ENCODE results near the gene DDX39A. TPM values are rescaled to one million over a fixed set of nuclear protein-coding genes. Genes with fewer than 3 reads are reported as not detected.

DDX39A gene
- total and polyA plus RNA-seq, 2 of the 8 experiments (the other 6 are each of a cell fraction or from before 2014, with no cell fraction given), result 139 TPM

DNA sequence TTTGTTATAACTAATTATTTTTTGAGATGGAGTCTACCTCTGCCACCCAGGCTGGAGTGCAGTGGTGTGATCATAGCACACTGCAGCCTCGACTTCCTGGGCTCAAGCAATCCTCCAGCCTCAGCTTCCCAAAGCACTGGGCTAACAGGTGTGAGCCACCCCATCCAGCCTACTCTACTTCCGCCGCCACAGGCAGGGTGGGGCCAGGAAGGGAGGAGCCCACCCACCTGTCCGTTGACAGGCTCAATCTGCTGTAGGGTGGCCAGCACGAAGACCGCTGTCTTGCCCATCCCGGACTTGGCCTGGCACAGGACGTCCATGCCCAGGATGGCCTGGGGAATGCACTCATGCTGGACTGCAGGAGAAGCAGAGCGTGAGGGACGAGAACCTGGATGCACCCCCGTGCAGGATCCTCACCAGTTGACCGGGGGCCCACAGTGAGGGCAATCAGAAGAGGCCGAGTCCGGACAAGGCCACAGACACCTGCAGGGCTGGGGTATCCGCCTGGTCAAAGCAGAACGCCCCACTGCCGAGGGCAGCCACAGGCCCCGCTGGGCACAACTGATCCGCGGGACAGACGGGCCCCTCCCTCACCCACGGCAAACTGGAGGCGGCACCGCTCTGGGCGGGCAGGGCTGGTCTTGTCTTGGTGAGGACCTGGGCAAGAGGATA is 6.7 kb downstream of the DDX39A start:
- peaks cover 0 to 3% (median 0%) of the 10 kb centered on the region in 4 experiments; a peak in 1 of 7 replicates for H3K4me1 ChIP-seq (replicated peaks in 1 of 4; ENCODE audit: control insufficient read depth in 3 of 4, insufficient read depth in 4 of 4, low read length in 3 of 4)
- H3K23me2 ChIP-seq (ENCODE audit: low read depth, low read length), result 0 out of 2 replicates have a peak, but pooled peaks cover 2% of the 10 kb centered on the region
- no peak overlapping the region for H2BK5ac ChIP-seq (ENCODE audit: low read depth, low read length)
- H2BK120ac ChIP-seq (replicated peaks; ENCODE audit: low read depth, low read length), result no peak overlapping the region
- no peak overlapping the region for H3K18ac ChIP-seq (ENCODE audit: extremely low read depth, low read length)
- H4K8ac ChIP-seq (ENCODE audit: extremely low read depth, insufficient read depth, low read length), result peak overlapping the region; percentile 38; the same call in 1 of the 2 replicates
- no peaks in the 10 kb centered on the region for H3K9me3 ChIP-seq (ENCODE audit: insufficient read depth in 2 of 2, low read depth in 1 of 2, low read length in 1 of 2)
- no peak overlapping the region for H3K4me3 ChIP-seq (ENCODE audit: extremely low read depth in 1 of 4, insufficient read depth in 2 of 4, low read depth in 3 of 4, low read length in 4 of 4)
- no peak overlapping the region for H2BK20ac ChIP-seq (ENCODE audit: low read length)
- H2BK15ac ChIP-seq (ENCODE audit: low read length), result no peak overlapping the region
- no peak overlapping the region for H3K56ac ChIP-seq (replicated peaks; ENCODE audit: insufficient read length, low read depth, low read length)
- H2BK12ac ChIP-seq (ENCODE audit: low read depth, low read length), result no peak overlapping the region
- H2AK5ac ChIP-seq (ENCODE audit: low read depth, low read length), result no peak overlapping the region
- no peak overlapping the region for H2AFZ ChIP-seq (ENCODE audit: low read length)
- ChIA-PET CTCF (ENCODE audit: partially characterized antibody) (interaction anchor here (0.9 to 9.1 kb wide), 4 partner anchors 7 to 50 kb away, joined by 3 to 114 read pairs (median 13); no protein-coding TSS in a partner anchor), POLR2A (ENCODE audit: partially characterized antibody) (interaction anchor here (0.8 to 2.1 kb wide), 5 partner anchors 8 to 73 kb away, joined by 3 to 8 read pairs (median 6); no protein-coding TSS in a partner anchor)
- peaks cover 14% of the 10 kb centered on the region for H3K79me1 ChIP-seq (ENCODE audit: low read depth, low read length)
- H3K79me2 ChIP-seq (ENCODE audit: control insufficient read depth in 1 of 2, insufficient read depth in 2 of 2, low read length in 2 of 2), result peaks cover 31 to 59% of the 10 kb centered on the region in 2 experiments
- H3K27ac ChIP-seq (ENCODE audit: low read depth, low read length), result no peak overlapping the region
- H3K27me3 ChIP-seq (replicated peaks in 1 of 4; ENCODE audit: control insufficient read depth in 3 of 4, extremely low read depth in 1 of 4, insufficient read depth in 3 of 4, low read length in 3 of 4), result no peaks in the 10 kb centered on the region
- no peak overlapping the region for H3K14ac ChIP-seq (ENCODE audit: insufficient read length)
- H3K4ac ChIP-seq (replicated peaks; ENCODE audit: insufficient read length, low read depth, low read length), result no peak overlapping the region
- peaks cover 32 to 41% of the 10 kb centered on the region in 2 experiments for H4K20me1 ChIP-seq (replicated peaks in 1 of 2; ENCODE audit: control insufficient read depth in 1 of 2, insufficient read depth in 2 of 2, low read length in 2 of 2)
- H3K23ac ChIP-seq (ENCODE audit: insufficient read length), result no peak overlapping the region
- no peak overlapping the region for H4K5ac ChIP-seq (ENCODE audit: insufficient read length, low read depth, low read length)
- H3K4me2 ChIP-seq (ENCODE audit: insufficient read depth in 1 of 2, low read depth in 2 of 2, low read length in 2 of 2), result no peak overlapping the region
- H4K91ac ChIP-seq (replicated peaks; ENCODE audit: insufficient read length, low read length), result no peak overlapping the region
- H3K36me3 ChIP-seq (ENCODE audit: control insufficient read depth in 2 of 4, insufficient read depth in 4 of 4, low read length in 3 of 4), result peaks cover 40 to 54% (median 51%) of the 10 kb centered on the region in 4 experiments
- WGBS, 2 experiments (ENCODE audit: extremely low coverage in 1 of 2, insufficient coverage in 1 of 2, insufficient read length in 1 of 2, insufficient replicate concordance in 2 of 2, low coverage in 1 of 2, low lambda C conversion rate in 2 of 2, missing lambda C conversion rate in 1 of 2), result 97% methylated on average over 22 of the region's 25 CpGs; no CpG with 5 or more reads in 1 of the 2 experiments
- no peak for DNase-seq (ENCODE audit: low read depth in 1 of 2, low spot score in 2 of 2)
- FAIRE-seq, result no peak
- H3K9ac ChIP-seq (replicated peaks in 1 of 4; ENCODE audit: extremely low read depth in 1 of 4, low read depth in 3 of 4, low read length in 3 of 4), result no peak overlapping the region
- no peak for TF ChIP-seq SUZ12 (IDR thresholded peaks at IDR 0.05; ENCODE audit: low read length)
- no peak for TF ChIP-seq KDM4A (IDR thresholded peaks at IDR 0.05; ENCODE audit: low read depth, low read length, severe bottlenecking)
- no peak for TF ChIP-seq POLR2A (IDR thresholded peaks at IDR 0.05; ENCODE audit: control extremely low read depth in 1 of 2, low read depth in 2 of 2, low read length in 2 of 2)
- no peak for TF ChIP-seq RFX5 (IDR thresholded peaks at IDR 0.05; ENCODE audit: borderline replicate concordance, low read depth, low read length)
- TF ChIP-seq SIN3A (conservative IDR thresholded peaks at IDR 0.05 in 1 of 2, IDR thresholded peaks at IDR 0.05 in 1 of 2; ENCODE audit: low read depth in 1 of 2, low read length in 2 of 2), result no peak
- TF ChIP-seq EZH2 (IDR thresholded peaks at IDR 0.05; ENCODE audit: low read depth, low read length, severe bottlenecking), result no peak
- TF ChIP-seq, protein P1, sequence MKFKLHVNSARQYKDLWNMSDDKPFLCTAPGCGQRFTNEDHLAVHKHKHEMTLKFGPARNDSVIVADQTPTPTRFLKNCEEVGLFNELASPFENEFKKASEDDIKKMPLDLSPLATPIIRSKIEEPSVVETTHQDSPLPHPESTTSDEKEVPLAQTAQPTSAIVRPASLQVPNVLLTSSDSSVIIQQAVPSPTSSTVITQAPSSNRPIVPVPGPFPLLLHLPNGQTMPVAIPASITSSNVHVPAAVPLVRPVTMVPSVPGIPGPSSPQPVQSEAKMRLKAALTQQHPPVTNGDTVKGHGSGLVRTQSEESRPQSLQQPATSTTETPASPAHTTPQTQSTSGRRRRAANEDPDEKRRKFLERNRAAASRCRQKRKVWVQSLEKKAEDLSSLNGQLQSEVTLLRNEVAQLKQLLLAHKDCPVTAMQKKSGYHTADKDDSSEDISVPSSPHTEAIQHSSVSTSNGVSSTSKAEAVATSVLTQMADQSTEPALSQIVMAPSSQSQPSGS (IDR thresholded peaks at IDR 0.05; ENCODE audit: low read length), result no peak
- TF ChIP-seq FOSL1 (IDR thresholded peaks at IDR 0.05; ENCODE audit: insufficient read depth, low read depth, low read length), result no peak

Data from H1 (cell line).